Measurements from ENCODE around the gene RCOR2.
"Not testable (repeated sequence)": the region's sequence is repeated elsewhere in the genome, so short reads cannot be mapped to it uniquely, and the experiment has no call there.

The RCOR2 gene

DNA sequence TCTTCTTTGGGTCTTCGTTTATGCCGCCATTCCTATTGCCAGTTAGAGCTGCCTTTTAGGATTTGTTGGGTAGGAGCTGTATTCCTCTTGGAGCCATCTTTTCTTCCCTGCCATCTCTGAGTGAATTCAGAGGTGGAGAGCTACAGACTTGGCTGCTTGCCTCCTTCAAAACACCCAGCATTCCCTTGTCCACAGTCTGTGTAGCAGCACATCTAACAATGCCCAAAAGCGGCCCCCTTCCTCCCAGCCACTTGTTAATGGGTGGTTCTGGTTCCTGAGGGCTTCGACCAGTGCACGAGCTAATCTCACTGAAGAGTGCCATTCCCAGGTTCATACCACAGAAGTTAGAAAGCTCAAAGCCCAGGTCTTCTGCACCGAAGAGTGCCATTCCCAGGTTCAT is 40.3 kb downstream of the RCOR2 start:
- Histone ChIP-seq H3K4me1 (ENCODE audit: insufficient read depth, low read length) (peaks cover 22% of the 10 kb centered on the region), H3K9me3 (ENCODE audit: low read length) (no peaks in the 10 kb centered on the region), H3K27me3 (ENCODE audit: insufficient read depth, low read length) (no peaks in the 10 kb centered on the region), H2AFZ (ENCODE audit: low read depth, low read length) (no peak overlapping the region), H3K4me3 (ENCODE audit: low read length) (no peak overlapping the region), H3K36me3 (ENCODE audit: insufficient read depth, low read length) (peaks cover 6% of the 10 kb centered on the region)

DNA sequence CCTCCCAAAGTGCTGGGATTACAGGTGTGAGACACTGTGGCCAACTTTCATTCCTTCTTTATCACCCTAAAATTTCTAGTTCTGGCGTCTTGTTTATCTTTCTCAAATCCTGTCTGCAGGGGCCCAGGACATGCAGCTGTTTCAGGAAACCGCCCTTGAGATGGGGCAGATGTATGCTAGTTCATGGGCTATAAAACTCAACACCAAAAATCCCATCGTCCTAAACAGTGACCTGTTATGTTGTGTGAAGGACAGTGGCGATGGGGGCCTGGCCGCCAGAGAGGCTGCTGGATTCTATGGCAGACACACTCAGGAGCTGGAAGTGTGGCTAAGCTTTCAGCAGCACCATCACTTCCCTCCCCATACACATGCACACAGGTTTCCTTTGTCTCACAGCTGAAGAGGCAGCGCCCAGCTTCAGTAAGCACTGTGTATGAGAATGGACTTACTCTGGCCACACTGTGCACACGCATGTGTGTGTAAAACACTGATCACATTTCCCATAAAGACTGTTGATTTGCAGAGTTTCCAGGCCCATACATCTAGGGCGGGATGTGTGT is 41.4 kb downstream of the RCOR2 start:
- no peaks in the 10 kb centered on the region for H3K9me3 ChIP-seq (ENCODE audit: low read length)
- no peak overlapping the region for H2AFZ ChIP-seq (ENCODE audit: low read depth, low read length)
- H3K27me3 ChIP-seq (ENCODE audit: insufficient read depth, low read length), result no peaks in the 10 kb centered on the region
- peaks cover 20% of the 10 kb centered on the region for H3K4me1 ChIP-seq (ENCODE audit: insufficient read depth, low read length)
- H3K36me3 ChIP-seq (ENCODE audit: insufficient read depth, low read length), result peaks cover 6% of the 10 kb centered on the region
- H3K4me3 ChIP-seq (ENCODE audit: low read length), result no peak overlapping the region

DNA sequence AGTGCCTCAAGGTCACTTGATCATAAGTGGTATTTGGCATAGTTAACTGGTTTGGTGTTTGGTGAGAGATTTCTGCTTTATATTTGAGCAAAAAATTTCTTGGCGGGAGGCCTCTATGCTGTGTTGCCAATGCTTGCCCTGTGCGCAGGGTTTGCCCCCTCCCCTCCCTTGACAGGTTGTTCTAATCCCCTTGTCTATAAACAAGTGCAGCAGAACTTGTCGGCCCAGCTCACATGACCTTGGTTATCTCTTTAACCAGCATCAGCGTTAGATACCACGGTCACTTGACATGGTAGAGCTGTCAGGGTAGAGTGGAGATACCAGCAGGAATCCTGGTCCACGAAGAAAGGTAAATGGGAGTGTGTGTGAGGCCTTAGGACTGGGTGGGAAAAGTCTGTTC is 42.5 kb downstream of the RCOR2 start:
- Histone ChIP-seq H3K9me3 (ENCODE audit: low read length) (no peaks in the 10 kb centered on the region), H3K4me3 (ENCODE audit: low read length) (no peak overlapping the region), H3K27me3 (ENCODE audit: insufficient read depth, low read length) (no peaks in the 10 kb centered on the region), H3K4me1 (ENCODE audit: insufficient read depth, low read length) (peaks cover 9% of the 10 kb centered on the region), H3K36me3 (ENCODE audit: insufficient read depth, low read length) (peaks cover 6% of the 10 kb centered on the region), H2AFZ (ENCODE audit: low read depth, low read length) (no peak overlapping the region)

DNA sequence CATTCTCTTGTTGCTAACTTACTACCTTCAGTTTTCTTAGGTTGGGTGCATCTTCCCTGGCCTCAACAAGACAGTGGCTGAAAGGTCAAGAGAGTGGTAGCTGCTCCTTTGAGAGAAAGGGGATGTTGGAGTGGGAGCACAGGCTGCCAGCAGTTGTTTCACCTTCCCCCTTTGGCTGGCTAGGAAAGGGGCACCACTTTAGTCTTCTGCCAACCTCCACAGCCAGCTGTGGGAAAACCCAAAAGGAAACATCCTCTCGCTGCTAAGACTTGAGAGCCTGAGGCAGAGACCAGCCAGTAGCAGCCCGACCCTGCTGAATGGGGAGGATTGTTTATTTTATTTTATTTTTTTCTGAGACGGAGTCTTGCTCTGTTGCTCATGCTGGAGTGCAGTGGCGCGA is 43.7 kb downstream of the RCOR2 start:
- no peak overlapping the region for H3K4me3 ChIP-seq (ENCODE audit: low read length)
- no peak overlapping the region for H2AFZ ChIP-seq (ENCODE audit: low read depth, low read length)
- H3K27me3 ChIP-seq (ENCODE audit: insufficient read depth, low read length), result no peaks in the 10 kb centered on the region
- peaks cover 6% of the 10 kb centered on the region for H3K36me3 ChIP-seq (ENCODE audit: insufficient read depth, low read length)
- no peaks in the 10 kb centered on the region for H3K9me3 ChIP-seq (ENCODE audit: low read length)
- H3K4me1 ChIP-seq (ENCODE audit: insufficient read depth, low read length), result peaks cover 8% of the 10 kb centered on the region

DNA sequence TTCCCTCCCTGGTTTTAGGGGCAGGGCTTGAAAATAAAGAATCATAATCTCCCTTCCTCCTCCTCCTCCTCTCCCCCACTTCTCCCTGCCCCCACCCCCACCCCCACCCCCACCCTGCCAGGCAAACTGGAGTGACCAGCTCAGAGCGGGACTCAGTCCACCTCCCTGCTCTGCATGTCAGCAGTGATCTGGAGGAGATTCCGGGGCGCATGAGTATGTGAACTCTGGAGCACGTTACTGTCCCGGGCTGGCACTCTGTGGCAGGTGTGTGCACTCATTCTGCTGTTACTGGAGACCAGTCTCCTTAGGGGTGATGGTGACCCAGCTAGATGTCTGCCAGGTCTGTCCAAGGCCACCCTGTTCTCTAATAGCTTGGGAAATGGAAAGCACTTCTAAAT is 44.2 kb downstream of the RCOR2 start:
- Histone ChIP-seq H3K9me3 (ENCODE audit: low read length) (no peaks in the 10 kb centered on the region), H2AFZ (ENCODE audit: low read depth, low read length) (no peak overlapping the region), H3K4me3 (ENCODE audit: low read length) (no peak overlapping the region), H3K4me1 (ENCODE audit: insufficient read depth, low read length) (peaks cover 8% of the 10 kb centered on the region), H3K27me3 (ENCODE audit: insufficient read depth, low read length) (no peaks in the 10 kb centered on the region), H3K36me3 (ENCODE audit: insufficient read depth, low read length) (peaks cover 5% of the 10 kb centered on the region)

DNA sequence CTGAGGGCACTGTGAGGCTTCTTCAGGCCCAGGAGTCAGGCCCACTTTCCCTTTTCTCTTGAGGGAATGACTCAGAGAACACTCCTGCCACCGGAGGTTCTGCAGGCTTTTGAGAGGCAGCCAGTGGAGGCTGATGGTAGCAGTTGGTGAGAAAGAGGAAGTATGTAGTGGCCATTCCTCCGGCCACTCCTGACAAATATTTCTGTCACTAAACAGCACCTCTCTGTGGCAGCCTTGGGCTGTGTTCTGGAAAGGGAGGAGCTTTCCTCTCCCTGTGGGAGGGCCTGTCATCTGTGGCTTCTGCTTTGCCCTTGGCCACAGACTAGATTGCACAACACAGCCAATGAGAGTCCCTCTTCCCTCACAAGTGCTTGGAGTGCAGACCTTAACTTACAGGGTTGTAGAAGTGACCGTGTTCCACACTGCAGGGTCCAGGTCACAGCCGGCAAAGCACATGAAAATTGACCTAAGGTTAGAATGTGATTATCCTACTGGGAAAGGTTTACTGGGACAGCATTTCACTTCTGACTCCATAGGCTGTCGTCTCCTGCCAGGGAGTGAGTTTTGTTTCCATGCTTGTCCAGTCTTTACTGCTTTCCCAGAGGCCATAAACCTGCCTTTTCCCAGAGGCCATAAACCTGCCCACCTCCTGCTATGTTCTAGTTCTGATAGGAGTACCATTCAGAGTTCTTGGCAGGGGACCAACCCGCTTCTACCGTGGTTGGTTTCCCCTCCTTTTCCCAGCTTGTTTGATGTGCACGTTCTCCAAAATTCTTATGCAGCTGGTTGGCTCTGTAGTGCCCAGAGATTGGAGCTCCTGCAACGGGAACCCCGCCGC is 44.8 kb downstream of the RCOR2 start:
- Histone ChIP-seq H3K4me1 (ENCODE audit: insufficient read depth, low read length) (peaks cover 8% of the 10 kb centered on the region), H3K27me3 (ENCODE audit: insufficient read depth, low read length) (no peaks in the 10 kb centered on the region), H2AFZ (ENCODE audit: low read depth, low read length) (no peak overlapping the region), H3K9me3 (ENCODE audit: low read length) (no peaks in the 10 kb centered on the region), H3K36me3 (ENCODE audit: insufficient read depth, low read length) (peaks cover 6% of the 10 kb centered on the region), H3K4me3 (ENCODE audit: low read length) (no peak overlapping the region)

DNA sequence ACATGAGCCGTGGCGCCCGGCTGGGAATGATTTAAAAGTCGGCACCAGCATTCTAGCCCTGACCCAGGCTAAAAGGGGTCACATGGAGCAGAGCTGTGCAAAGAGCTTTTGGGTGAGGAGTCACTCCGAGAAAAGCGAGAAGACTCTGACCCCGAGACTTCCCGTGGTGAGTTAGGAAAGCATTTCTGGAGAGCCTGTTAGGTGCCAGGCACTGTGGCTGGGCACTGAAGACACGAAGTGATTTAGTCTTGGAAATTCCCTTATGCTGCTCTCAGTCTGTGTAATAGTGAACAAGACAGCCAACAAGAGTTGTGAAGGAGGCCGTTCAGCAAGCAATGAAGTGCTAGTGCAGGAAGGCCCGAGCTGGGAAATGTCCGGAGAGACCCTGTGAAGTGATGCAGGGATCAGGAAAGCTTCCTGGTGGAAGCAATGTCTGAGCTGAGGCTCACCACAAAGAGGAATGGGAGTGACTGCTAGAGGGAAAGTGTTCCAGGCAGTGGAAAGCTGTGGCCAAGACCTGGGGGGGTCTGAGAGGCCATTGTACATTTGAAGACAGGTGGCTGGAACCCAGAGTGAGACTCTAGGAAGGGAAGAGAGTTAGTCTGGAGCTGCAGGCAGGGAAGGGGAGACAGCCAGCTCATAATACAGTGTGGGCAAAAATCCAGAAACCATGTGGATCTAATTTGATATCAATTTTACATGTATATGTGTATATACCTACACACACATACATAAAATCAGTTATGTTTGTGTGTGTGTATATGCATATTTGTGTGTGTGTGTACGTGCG is 46.4 kb downstream of the RCOR2 start:
- H3K36me3 ChIP-seq (ENCODE audit: insufficient read depth, low read length), result peaks cover 4% of the 10 kb centered on the region
- no peak overlapping the region for H3K4me3 ChIP-seq (ENCODE audit: low read length)
- no peaks in the 10 kb centered on the region for H3K9me3 ChIP-seq (ENCODE audit: low read length)
- peaks cover 8% of the 10 kb centered on the region for H3K4me1 ChIP-seq (ENCODE audit: insufficient read depth, low read length)
- no peak overlapping the region for H2AFZ ChIP-seq (ENCODE audit: low read depth, low read length)
- no peaks in the 10 kb centered on the region for H3K27me3 ChIP-seq (ENCODE audit: insufficient read depth, low read length)

DNA sequence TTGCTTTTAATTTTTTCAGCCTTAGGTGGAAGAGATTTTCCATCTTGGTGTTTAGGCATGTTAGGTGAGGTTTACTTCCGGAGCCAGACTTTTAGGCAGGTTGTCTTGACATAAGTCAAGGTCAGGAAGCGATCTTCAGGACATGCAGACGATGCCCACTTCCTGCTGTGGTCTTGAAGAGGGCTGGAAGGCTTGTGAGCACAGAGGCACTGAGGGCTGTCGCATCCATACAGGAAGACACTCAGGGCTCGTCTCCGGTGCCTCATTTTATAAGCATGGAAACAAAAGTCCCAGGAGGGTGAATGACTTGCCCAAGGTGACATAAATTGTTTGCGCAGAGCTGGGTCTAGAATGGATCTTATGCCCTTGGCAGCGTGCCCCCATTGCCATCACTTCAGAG is 47.3 kb downstream of the RCOR2 start:
- H3K9me3 ChIP-seq (ENCODE audit: low read length), result no peaks in the 10 kb centered on the region
- no peak overlapping the region for H3K4me3 ChIP-seq (ENCODE audit: low read length)
- H2AFZ ChIP-seq (ENCODE audit: low read depth, low read length), result no peak overlapping the region
- H3K4me1 ChIP-seq (ENCODE audit: insufficient read depth, low read length), result peaks cover 8% of the 10 kb centered on the region
- H3K36me3 ChIP-seq (ENCODE audit: insufficient read depth, low read length), result peaks cover 4% of the 10 kb centered on the region
- H3K27me3 ChIP-seq (ENCODE audit: insufficient read depth, low read length), result no peaks in the 10 kb centered on the region

DNA sequence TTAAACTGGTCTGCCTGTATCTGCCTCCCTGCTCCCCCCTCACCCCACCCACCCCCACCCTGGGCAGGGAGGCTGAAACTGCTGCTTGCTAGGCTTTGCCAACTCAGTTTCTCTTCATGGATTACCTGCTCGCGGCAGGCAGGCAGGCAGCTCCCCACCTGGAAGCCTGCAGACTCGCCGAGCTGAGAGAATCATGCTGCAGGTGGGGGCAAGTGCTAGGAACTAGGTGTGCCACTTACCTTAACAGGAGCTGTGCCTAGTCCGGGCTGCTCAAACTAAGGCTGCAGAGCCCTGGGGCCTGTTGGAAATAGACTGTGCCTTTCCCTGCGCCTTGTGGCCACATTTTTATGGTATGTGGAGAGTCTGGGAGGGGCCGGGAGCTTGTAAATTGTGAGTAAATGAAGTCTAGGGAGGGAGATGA is 47.8 kb downstream of the RCOR2 start:
- Histone ChIP-seq H3K36me3 (ENCODE audit: insufficient read depth, low read length) (peaks cover 4% of the 10 kb centered on the region), H2AFZ (ENCODE audit: low read depth, low read length) (no peak overlapping the region), H3K9me3 (ENCODE audit: low read length) (no peaks in the 10 kb centered on the region), H3K4me1 (ENCODE audit: insufficient read depth, low read length) (peaks cover 8% of the 10 kb centered on the region), H3K27me3 (ENCODE audit: insufficient read depth, low read length) (no peaks in the 10 kb centered on the region), H3K4me3 (ENCODE audit: low read length) (no peak overlapping the region)

DNA sequence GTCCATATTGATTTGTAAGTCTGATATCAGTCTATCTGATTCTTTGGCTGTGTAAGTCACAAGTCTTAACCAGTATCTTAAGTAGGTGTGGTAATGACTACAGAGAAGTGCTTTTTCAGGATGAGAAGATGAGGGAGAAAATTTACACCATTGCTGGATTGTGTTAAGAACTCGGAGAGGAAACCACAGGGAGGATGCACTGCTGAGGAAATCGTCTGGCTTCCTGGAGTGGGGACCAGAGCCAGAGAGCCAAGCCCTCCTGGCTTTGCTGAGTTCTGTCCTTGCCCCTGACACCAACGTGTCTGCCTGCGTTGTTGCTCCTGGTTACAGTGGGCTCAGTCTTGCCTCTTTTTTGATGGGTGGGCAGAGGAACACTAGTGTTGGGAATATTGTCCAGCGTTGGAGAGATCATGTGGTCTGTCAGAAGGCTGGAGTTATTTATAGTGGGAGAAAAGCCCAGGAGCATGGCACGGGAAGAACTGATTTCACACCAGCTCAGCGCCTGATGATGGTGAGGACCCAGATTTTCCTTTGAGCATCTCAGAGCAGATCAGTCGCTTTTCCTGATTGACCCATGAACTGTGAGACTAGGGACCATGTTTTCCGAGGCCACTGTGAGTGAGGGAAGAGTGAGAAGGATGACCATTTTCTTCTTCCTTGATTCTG is 48.4 kb downstream of the RCOR2 start:
- H3K9me3 ChIP-seq (ENCODE audit: low read length), result no peaks in the 10 kb centered on the region
- H3K36me3 ChIP-seq (ENCODE audit: insufficient read depth, low read length), result peaks cover 4% of the 10 kb centered on the region
- no peak overlapping the region for H2AFZ ChIP-seq (ENCODE audit: low read depth, low read length)
- H3K4me3 ChIP-seq (ENCODE audit: low read length), result no peak overlapping the region
- H3K4me1 ChIP-seq (ENCODE audit: insufficient read depth, low read length), result peaks cover 8% of the 10 kb centered on the region
- no peaks in the 10 kb centered on the region for H3K27me3 ChIP-seq (ENCODE audit: insufficient read depth, low read length)

DNA sequence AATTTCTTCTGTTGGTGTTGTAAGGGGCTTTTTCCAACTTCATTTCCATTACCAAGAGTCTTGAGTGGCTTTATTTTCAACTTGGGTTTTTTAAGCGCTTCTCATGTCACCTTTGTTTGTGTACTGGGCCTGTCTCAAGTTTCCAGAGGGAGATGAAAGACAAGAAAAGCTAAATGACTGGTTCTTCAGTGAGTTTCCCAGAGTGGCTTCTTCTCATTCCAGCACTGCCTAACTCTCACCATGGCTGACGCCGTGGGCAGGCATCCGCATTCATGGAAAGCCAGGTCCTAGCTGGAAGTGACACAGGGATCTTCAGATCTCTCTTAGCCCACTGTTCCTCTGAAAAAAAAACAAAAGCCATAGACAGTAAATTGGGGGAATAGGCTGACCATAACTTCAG is 49.5 kb downstream of the RCOR2 start:
- peaks cover 4% of the 10 kb centered on the region for H3K36me3 ChIP-seq (ENCODE audit: insufficient read depth, low read length)
- H3K4me1 ChIP-seq (ENCODE audit: insufficient read depth, low read length), result peaks cover 11% of the 10 kb centered on the region
- H3K27me3 ChIP-seq (ENCODE audit: insufficient read depth, low read length), result no peaks in the 10 kb centered on the region
- H2AFZ ChIP-seq (ENCODE audit: low read depth, low read length), result no peak overlapping the region
- no peaks in the 10 kb centered on the region for H3K9me3 ChIP-seq (ENCODE audit: low read length)
- H3K4me3 ChIP-seq (ENCODE audit: low read length), result no peak overlapping the region

DNA sequence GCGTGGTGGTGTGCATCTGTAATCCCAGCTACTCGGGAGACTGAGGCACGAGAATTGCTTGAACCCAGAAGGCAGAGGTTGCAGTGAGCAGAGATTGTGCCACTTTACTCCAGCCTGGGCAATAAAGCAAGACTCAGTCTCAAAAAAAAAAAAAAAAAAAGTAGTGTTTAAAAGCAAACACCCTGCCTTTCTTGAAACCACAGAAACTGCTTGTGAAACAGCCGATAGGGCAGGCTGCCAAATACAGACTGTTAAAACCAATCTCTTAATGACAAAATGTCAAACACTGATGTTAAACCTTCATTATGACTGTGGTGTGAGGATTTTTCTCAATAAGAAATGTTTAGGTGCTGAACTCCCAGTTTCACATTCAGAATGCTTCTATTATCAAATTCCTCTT is 50.8 kb downstream of the RCOR2 start:
- no peak overlapping the region for H3K4me3 ChIP-seq (ENCODE audit: low read length)
- no peaks in the 10 kb centered on the region for H3K27me3 ChIP-seq (ENCODE audit: insufficient read depth, low read length)
- no peaks in the 10 kb centered on the region for H3K9me3 ChIP-seq (ENCODE audit: low read length)
- H3K36me3 ChIP-seq (ENCODE audit: insufficient read depth, low read length), result peaks cover 6% of the 10 kb centered on the region
- peaks cover 3% of the 10 kb centered on the region for H3K4me1 ChIP-seq (ENCODE audit: insufficient read depth, low read length)
- H2AFZ ChIP-seq (ENCODE audit: low read depth, low read length), result no peak overlapping the region

DNA sequence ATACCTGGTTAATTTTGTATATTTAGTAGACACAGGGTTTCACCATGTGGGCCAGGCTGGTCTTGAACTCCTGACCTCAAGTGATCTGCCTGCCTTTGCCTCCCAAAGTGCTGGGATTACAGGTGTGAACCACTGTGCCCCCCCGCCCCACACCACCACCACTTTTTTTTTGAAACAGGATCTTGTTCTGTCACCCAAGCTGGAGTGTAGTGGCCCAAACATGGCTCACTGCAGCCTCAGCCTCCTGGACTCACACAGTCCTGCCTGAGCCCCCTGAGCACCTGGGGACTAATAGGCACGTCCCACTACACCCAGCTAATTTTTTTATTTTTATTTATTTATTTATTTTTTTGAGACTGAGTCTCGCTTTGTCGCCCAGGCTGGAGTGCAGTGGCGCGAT is 53.3 kb downstream of the RCOR2 start:
- H2AFZ ChIP-seq (ENCODE audit: low read depth, low read length); H3K4me1 ChIP-seq (ENCODE audit: insufficient read depth, low read length); H3K4me3 ChIP-seq (ENCODE audit: low read length); H3K27me3 ChIP-seq (ENCODE audit: insufficient read depth, low read length); H3K9me3 ChIP-seq (ENCODE audit: low read length): not testable (repeated sequence)
- peaks cover 13% of the 10 kb centered on the region for H3K36me3 ChIP-seq (ENCODE audit: insufficient read depth, low read length)
